HepG2 (cell line): Measurements from ENCODE around the gene CS. TPM values are rescaled to one million over a fixed set of nuclear protein-coding genes. Genes with fewer than 3 reads are reported as not detected.

Source experiments
- ATF1 ChIP-seq: IDR thresholded peaks from 2 replicates; pipeline ENCODE4 v1.6.1; 2016; ENCODE audit warnings: mild to moderate bottlenecking, control low read depth
- EZH2 ChIP-seq: conservative IDR thresholded peaks from 2 replicates; pipeline ENCODE4 v1.6.1; 2012; ENCODE audit warnings: mild to moderate bottlenecking, low read depth, low read length, moderate library complexity
- GATAD1 ChIP-seq: IDR thresholded peaks from 2 replicates; pipeline ENCODE4 v1.6.1; 2016; ENCODE audit warnings: missing genetic modification reagents, missing compliant biosample characterization
- GLI4 ChIP-seq: sonication (generic); formaldehyde crosslinking; IDR thresholded peaks from 2 replicates; pipeline ENCODE4 v1.5.1; 2020; ENCODE audit warnings: missing genetic modification reagents, mild to moderate bottlenecking, moderate library complexity, borderline replicate concordance
- MXD4 ChIP-seq: IDR thresholded peaks from 2 replicates; pipeline ENCODE4 v1.6.1; 2016; ENCODE audit warnings: mild to moderate bottlenecking, missing biosample characterization, missing genetic modification reagents
- NFE2L1 ChIP-seq: sonication (generic); formaldehyde crosslinking; IDR thresholded peaks from 2 replicates; pipeline ENCODE4 v1.4.0; 2020; ENCODE audit warnings: missing genetic modification reagents, mild to moderate bottlenecking, borderline replicate concordance
- NR3C1 ChIP-seq: sonication (generic); formaldehyde crosslinking; IDR thresholded peaks from 2 replicates; pipeline ENCODE4 v1.4.0; 2020; ENCODE audit warnings: missing genetic modification reagents
- RELA ChIP-seq: sonication (generic); formaldehyde crosslinking; IDR thresholded peaks from 2 replicates; pipeline ENCODE4 v1.4.0; 2020; ENCODE audit warnings: missing genetic modification reagents
- ZBTB42 ChIP-seq: sonication (generic); formaldehyde crosslinking; IDR thresholded peaks from 2 replicates; pipeline ENCODE4 v1.5.0; 2020; ENCODE audit warnings: mild to moderate bottlenecking, missing genetic modification reagents
- ZC3H13 ChIP-seq: sonication (generic); formaldehyde crosslinking; IDR thresholded peaks from 2 replicates; pipeline ENCODE4 v1.8.1; 2023; ENCODE audit warnings: mild to moderate bottlenecking, missing genetic modification reagents, moderate library complexity
- ZKSCAN1 ChIP-seq: fragments of 150-350 bp; IDR thresholded peaks from 2 replicates; pipeline ENCODE4 v1.6.1; 2014; ENCODE audit warnings: low read length
- ZNF138 ChIP-seq: sonication (generic); formaldehyde crosslinking; IDR thresholded peaks from 2 replicates; pipeline ENCODE4 v1.5.0; 2020; ENCODE audit warnings: mild to moderate bottlenecking, low read depth, missing genetic modification reagents
- ZNF143 ChIP-seq: sonication (generic); formaldehyde crosslinking; IDR thresholded peaks from 2 replicates; pipeline ENCODE4 v1.4.0; 2020; ENCODE audit warnings: missing genetic modification reagents
- ZNF296 ChIP-seq: sonication (generic); formaldehyde crosslinking; conservative IDR thresholded peaks from 2 replicates; pipeline ENCODE4 v1.5.0; 2020; ENCODE audit warnings: mild to moderate bottlenecking, missing genetic modification reagents
- ZNF335 ChIP-seq: sonication (generic); formaldehyde crosslinking; IDR thresholded peaks from 2 replicates; pipeline ENCODE4 v1.4.0; 2020; ENCODE audit warnings: missing genetic modification reagents
- ZNF713 ChIP-seq: sonication (generic); formaldehyde crosslinking; IDR thresholded peaks from 2 replicates; pipeline ENCODE4 v1.4.0; 2020; ENCODE audit warnings: mild to moderate bottlenecking, missing genetic modification reagents
- ZNF747 ChIP-seq: sonication (generic); formaldehyde crosslinking; IDR thresholded peaks from 2 replicates; pipeline ENCODE4 v1.8.1; 2023; ENCODE audit warnings: missing genetic modification reagents, mild to moderate bottlenecking, borderline replicate concordance
- ZNF766 ChIP-seq: sonication (generic); formaldehyde crosslinking; IDR thresholded peaks from 2 replicates; pipeline ENCODE4 v1.5.0; 2020; ENCODE audit warnings: missing genetic modification reagents, borderline replicate concordance
- ZNF773 ChIP-seq: sonication (generic); formaldehyde crosslinking; IDR thresholded peaks from 2 replicates; pipeline ENCODE4 v1.4.0; 2020; ENCODE audit warnings: missing genetic modification reagents, borderline replicate concordance
- ZSCAN29 ChIP-seq: sonication (generic); formaldehyde crosslinking; conservative IDR thresholded peaks from 2 replicates; pipeline ENCODE4 v1.4.0; 2020; ENCODE audit warnings: mild to moderate bottlenecking, missing genetic modification reagents
- polyA plus RNA-seq, 8 experiments: library from polyadenylated mRNA; depleted of rRNA in 3 of 8; stranded (reverse) in 7 of 8; unstranded in 1 of 8; fragments of >200 nt; fragmentation: Illumina TruSeq in 4 of 8; extraction: Trizol in 4 of 8; gene quantifications; 2 replicates each; pipeline versions ENCODE4 v1.2.1 to v1.2.3, GENCODE V29; 2011 to 2016; ENCODE audit warnings: low read depth in 4 of 8, missing spikeins in 1 of 8, mixed read lengths in 1 of 8; ENCODE audit not compliant: insufficient read depth in 1 of 8
- total RNA-seq, 5 experiments: library from RNA; depleted of rRNA; stranded (reverse); fragments of >200 nt; fragmentation: Illumina TruSeq; extraction: Trizol; gene quantifications; 2 replicates each; pipeline ENCODE4 v1.2.3, GENCODE V29; 2016; ENCODE audit warnings: low read depth in 1 of 5
- TF ChIP-seq, protein P1 (sequence below): sonication (generic); formaldehyde crosslinking; conservative IDR thresholded peaks from 2 replicates; pipeline ENCODE4 v1.5.0; 2020; ENCODE audit warnings: missing genetic modification reagents
- TF ChIP-seq, protein P2 (sequence below): sonication (generic); formaldehyde crosslinking; IDR thresholded peaks from 2 replicates; pipeline ENCODE4 v1.4.0; 2020; ENCODE audit warnings: missing genetic modification reagents
- TF ChIP-seq, protein P3 (sequence below): sonication (generic); formaldehyde crosslinking; IDR thresholded peaks from 2 replicates; pipeline ENCODE4; 2020; ENCODE audit warnings: missing genetic modification reagents, mild to moderate bottlenecking, borderline replicate concordance

CS gene
- total and polyA plus RNA-seq, 2 of the 13 experiments (the other 11 are each of a cell fraction or from before 2014, with no cell fraction given) = 173 to 175 TPM

DNA sequence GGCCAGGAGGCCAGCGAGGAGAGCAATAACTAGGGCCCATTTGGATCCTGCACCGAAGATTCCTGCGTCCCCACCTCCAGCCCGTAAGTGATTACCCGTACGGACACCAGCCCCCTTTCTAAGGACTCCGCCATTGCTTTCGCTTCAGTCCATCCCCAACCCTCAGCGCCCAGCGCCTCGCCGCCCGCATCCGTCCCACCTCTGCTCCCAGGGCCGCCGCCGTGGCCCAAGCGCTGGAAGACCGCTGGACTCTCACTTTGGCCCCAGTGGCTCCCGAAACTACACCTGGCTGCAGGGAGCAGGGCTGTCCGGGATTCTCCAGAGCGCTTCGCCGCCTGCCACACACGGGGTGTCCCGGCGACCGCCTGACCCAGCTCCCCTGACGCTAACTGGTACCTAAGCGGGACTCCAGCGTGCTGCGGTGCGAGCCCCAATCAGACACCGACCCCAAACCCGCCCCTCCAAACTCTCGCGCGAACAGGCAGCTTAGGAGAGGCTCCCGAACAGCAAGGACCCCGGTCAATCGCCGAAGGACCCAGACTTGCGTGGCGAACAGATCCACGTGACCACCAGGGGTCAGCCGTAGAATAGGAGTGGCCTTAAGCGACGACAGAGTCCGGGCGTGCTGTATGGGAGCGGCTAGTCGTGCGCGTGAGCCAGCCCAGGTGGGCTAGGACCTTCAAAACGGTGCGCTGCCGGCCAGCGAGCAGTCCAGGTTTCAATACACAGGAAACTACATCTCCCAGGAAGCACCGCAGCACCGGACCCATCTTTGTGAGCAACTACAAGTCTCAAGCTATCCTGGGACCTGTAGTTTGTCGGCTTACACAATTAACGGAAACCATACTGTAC, 15.7 kb upstream of the CS start, which contains the start of gene CNPY2 (continued):
- TF ChIP-seq ZNF766 (CRISPR knock-in tag) (peak; percentile 96), ATF1 (CRISPR knock-in tag) (peak; percentile 36), RELA (CRISPR knock-in tag) (no peak), ZNF335 (peak; percentile 99), ZBTB42 (CRISPR knock-in tag) (0 out of 2 replicates have a peak, but pooled peaks have one; percentile 76), ZNF143 (peak; percentile 99), ZNF773 (CRISPR knock-in tag) (no peak; the same call in 1 of the 2 replicates), GLI4 (CRISPR knock-in tag) (no peak), ZNF138 (CRISPR knock-in tag) (peak; percentile 66; the same call in 1 of the 2 replicates), NFE2L1 (CRISPR knock-in tag) (no peak; the same call in 1 of the 2 replicates), GATAD1 (CRISPR knock-in tag) (peak; percentile 90), ZC3H13 (CRISPR knock-in tag) (0 out of 2 replicates have a peak, but pooled peaks have one; percentile 47), ZNF747 (CRISPR knock-in tag) (peak; percentile 78; the same call in 1 of the 2 replicates), ZKSCAN1 (no peak), EZH2 (no peak), ZNF296 (no peak), MXD4 (peak; percentile 66; the same call in 1 of the 2 replicates), NR3C1 (CRISPR knock-in tag) (no peak), ZNF713 (no peak), ZSCAN29 (CRISPR knock-in tag) (no peak)
- TF ChIP-seq, protein P1, sequence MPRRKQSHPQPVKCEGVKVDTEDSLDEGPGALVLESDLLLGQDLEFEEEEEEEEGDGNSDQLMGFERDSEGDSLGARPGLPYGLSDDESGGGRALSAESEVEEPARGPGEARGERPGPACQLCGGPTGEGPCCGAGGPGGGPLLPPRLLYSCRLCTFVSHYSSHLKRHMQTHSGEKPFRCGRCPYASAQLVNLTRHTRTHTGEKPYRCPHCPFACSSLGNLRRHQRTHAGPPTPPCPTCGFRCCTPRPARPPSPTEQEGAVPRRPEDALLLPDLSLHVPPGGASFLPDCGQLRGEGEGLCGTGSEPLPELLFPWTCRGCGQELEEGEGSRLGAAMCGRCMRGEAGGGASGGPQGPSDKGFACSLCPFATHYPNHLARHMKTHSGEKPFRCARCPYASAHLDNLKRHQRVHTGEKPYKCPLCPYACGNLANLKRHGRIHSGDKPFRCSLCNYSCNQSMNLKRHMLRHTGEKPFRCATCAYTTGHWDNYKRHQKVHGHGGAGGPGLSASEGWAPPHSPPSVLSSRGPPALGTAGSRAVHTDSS (CRISPR knock-in tag) = 0 out of 2 replicates have a peak, but pooled peaks have one; percentile 19
- TF ChIP-seq, protein P2, sequence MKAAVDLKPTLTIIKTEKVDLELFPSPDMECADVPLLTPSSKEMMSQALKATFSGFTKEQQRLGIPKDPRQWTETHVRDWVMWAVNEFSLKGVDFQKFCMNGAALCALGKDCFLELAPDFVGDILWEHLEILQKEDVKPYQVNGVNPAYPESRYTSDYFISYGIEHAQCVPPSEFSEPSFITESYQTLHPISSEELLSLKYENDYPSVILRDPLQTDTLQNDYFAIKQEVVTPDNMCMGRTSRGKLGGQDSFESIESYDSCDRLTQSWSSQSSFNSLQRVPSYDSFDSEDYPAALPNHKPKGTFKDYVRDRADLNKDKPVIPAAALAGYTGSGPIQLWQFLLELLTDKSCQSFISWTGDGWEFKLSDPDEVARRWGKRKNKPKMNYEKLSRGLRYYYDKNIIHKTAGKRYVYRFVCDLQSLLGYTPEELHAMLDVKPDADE (CRISPR knock-in tag) = no peak; the same call in 1 of the 2 replicates
- TF ChIP-seq, protein P3, sequence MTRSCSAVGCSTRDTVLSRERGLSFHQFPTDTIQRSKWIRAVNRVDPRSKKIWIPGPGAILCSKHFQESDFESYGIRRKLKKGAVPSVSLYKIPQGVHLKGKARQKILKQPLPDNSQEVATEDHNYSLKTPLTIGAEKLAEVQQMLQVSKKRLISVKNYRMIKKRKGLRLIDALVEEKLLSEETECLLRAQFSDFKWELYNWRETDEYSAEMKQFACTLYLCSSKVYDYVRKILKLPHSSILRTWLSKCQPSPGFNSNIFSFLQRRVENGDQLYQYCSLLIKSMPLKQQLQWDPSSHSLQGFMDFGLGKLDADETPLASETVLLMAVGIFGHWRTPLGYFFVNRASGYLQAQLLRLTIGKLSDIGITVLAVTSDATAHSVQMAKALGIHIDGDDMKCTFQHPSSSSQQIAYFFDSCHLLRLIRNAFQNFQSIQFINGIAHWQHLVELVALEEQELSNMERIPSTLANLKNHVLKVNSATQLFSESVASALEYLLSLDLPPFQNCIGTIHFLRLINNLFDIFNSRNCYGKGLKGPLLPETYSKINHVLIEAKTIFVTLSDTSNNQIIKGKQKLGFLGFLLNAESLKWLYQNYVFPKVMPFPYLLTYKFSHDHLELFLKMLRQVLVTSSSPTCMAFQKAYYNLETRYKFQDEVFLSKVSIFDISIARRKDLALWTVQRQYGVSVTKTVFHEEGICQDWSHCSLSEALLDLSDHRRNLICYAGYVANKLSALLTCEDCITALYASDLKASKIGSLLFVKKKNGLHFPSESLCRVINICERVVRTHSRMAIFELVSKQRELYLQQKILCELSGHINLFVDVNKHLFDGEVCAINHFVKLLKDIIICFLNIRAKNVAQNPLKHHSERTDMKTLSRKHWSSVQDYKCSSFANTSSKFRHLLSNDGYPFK (CRISPR knock-in tag) = peak; percentile 82; the same call in 1 of the 2 replicates
